Testis (tissue), 2 donors: ENCODE results near the gene CENPP.

Source experiments
- CTCF ChIP-seq, 3 experiments: fragments of 450-650 bp in 2 of 3; fragments of 200-600 bp in 1 of 3; sonication (generic) in 1 of 3; IDR thresholded peaks; one replicate each; pipeline ENCODE4 v1.5.1; 2016 to 2019; ENCODE audit warnings: antibody characterized with exemption in 3 of 3, mild to moderate bottlenecking in 2 of 3, moderate library complexity in 1 of 3
- POLR2A ChIP-seq: fragments of 450-650 bp; IDR thresholded peaks from one replicate; pipeline ENCODE4 v1.6.1; 2017; ENCODE audit warnings: antibody characterized with exemption, mild to moderate bottlenecking, moderate library complexity

DNA sequence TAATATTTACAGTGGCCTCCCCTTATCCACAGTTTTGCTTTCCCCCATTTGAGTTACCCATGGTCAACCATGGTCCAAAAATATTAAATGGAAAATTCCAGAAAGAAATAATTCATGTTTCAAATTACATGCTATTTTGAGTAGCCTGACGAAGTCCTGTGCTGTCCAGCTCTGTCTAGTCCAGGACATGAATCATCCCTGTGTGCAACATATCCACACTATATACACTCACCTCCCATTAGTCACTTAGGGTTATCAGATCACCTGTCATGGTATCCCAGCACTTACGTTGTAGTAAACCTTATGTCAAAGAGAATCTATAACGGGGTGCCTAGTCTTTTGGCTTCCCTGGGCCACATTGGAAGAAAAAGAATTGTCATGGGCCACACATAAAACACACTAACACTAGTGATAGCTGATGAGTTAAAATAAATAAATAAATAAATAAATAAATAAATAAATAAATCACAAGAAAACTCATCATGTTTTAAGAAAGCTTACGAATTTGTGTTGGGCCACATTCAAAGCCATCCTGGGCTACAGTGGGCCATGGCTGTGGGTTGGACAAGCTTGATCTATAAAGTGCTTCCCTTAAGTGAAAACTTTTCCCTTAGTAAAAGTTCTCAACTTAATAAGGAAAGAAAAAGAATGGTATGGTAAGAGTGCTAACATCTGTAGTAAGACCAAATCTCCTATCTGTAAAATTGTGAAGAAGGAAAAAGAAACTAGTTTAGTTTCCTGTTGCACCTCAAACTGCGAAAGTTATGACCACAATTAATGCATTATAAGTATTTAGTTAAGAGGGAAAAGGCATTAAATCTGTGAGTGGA, 114.4 kb downstream of the CENPP start:
- TF ChIP-seq CTCF (IDR thresholded peaks at IDR 0.05) (no peak), POLR2A (no peak)
